Ovary (tissue), 9 donors: ENCODE measurements around the gene DNM2. TPM values are rescaled to one million over a fixed set of nuclear protein-coding genes. Genes with fewer than 3 reads are reported as not detected.

Source experiments
- DNase-seq, 5 donors: peaks; one replicate each; pipeline ENCODE4 v3.0.0-alpha.2; 2019 to 2020
- H3K27ac ChIP-seq, 2 donors: fragments of 200-600 bp; one replicate each; pipeline versions ENCODE4 v1.5.1 to v1.8.0; 2019 to 2022
- H3K27me3 ChIP-seq: fragments of 200-600 bp; one replicate; pipeline ENCODE4 v1.8.0; 2022
- H3K36me3 ChIP-seq: fragments of 200-600 bp; sonication (generic); one replicate; pipeline ENCODE4 v1.5.1; 2019
- H3K4me1 ChIP-seq: one replicate; pipeline ENCODE4 v1.8.1; 2013; ENCODE audit warnings: mild to moderate bottlenecking, moderate library complexity; ENCODE audit not compliant: insufficient read depth
- H3K4me3 ChIP-seq: fragments of 200-600 bp; sonication (generic); one replicate; pipeline ENCODE4 v1.5.1; 2017
- H3K9me3 ChIP-seq, 2 donors: fragments of 200-600 bp in 1 of 2; sonication (generic) in 1 of 2; one replicate each; pipeline versions ENCODE4 v1.5.1 to v1.8.1; 2013 to 2019; ENCODE audit warnings: mild to moderate bottlenecking in 1 of 2, moderate library complexity in 1 of 2
- CTCF ChIP-seq, 3 donors: fragments of 450-650 bp in 2 of 3; fragments of 200-600 bp in 1 of 3; IDR thresholded peaks; one replicate each; pipeline versions ENCODE4 v1.5.1 to v1.8.0; 2016 to 2022; ENCODE audit warnings: antibody characterized with exemption in 3 of 3, mild to moderate bottlenecking in 1 of 3
- EP300 ChIP-seq: sonication (generic); formaldehyde crosslinking; IDR thresholded peaks from one replicate; pipeline ENCODE4 v1.6.1; 2017; ENCODE audit warnings: antibody characterized with exemption
- POLR2A ChIP-seq: fragments of 450-650 bp; IDR thresholded peaks from one replicate; pipeline ENCODE4 v1.6.1; 2017; ENCODE audit warnings: antibody characterized with exemption, mild to moderate bottlenecking, moderate library complexity
- WGBS, 3 donors: extraction: QIAGEN DNeasy Blood & Tissue Kit in 1 of 3; methylation state at CpG; one replicate each; pipeline versions ENCODE4 v1.1.5 to v1.1.7; 2013 to 2017; 5-methylcytosine and 5-hydroxymethylcytosine counted together
- intact Hi-C, 4 donors: fragments of 100-400 bp; cut with DNase I; formaldehyde crosslinking; loops; one replicate each; pipeline versions ENCODE4 v1.11.0 to v1.15.1; 2022 to 2023
- polyA plus RNA-seq, 2 donors: library from polyadenylated mRNA; stranded (reverse); fragments of 200-250 nt in 1 of 2; fragments of 350-450 nt in 1 of 2; fragmentation: Illumina TruSeq in 1 of 2; extraction: RNeasy Lipid Tissue Mini Kit (QIAGEN cat#74804) in 1 of 2; gene quantifications; one replicate each; pipeline ENCODE4 v1.2.3, GENCODE V29; 2013 to 2014
- total RNA-seq, 7 donors: library from RNA; depleted of rRNA in 2 of 7; stranded (reverse); fragments of >200 nt in 2 of 7; fragmentation: NEBNext Ultra II Directional in 3 of 7; extraction: Animal tissue kit (Norgen Biotek cat#: 25700) in 3 of 7; gene quantifications; one replicate each; pipeline versions ENCODE4 v1.1.0 to v1.2.4, GENCODE V29; 2016 to 2023
- donor health status: DM: no; HTN: no; CAD: no; lungs with moderate emphysema.
- donor health status: DM: no; HTN: no; CAD: no.
- donor health status: Bipolar disorder and iron deficiency.
- donor health status: DM: yes; HTN: yes; CAD: no.
- donor health status: DM: no; HTN: no; CAD: no.
- donor health status: DM: yes; HTN: yes; CAD: no.

Gene DNM2
- total and polyA plus RNA-seq, 9 donors, result 51.1 to 121 (median 74.3) TPM

DNA sequence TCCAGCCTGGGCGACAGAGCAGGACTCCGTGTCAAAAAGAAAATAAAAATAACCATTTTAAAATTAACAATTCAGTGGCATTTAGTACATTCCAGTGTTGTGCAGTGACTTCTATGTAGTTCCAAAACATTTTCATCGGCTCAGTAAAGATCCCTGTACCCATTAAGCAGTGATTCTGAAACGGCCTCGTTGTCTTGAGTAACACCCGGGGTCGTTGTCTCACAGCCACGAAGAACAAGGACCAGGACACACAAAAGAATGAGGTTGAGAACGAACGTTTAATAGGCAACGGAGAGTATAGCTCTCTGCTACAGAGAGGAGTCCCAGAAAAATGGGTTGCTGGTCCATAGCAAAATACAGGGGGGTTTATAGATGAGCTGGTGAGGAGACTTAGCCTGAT is 120.5 kb downstream of the DNM2 start:
- Histone ChIP-seq H3K4me1 (peaks cover 4% of the 10 kb centered on the region), H3K36me3 (no peaks in the 10 kb centered on the region), H3K9me3 (no peaks in the 10 kb centered on the region), H3K27ac (no peak overlapping the region), H3K27me3 (no peaks in the 10 kb centered on the region), H3K4me3 (no peak overlapping the region)
- intact Hi-C loops, result no loop called here
- DNase-seq, result no peak
- TF ChIP-seq EP300, result no peak
- no peak for TF ChIP-seq POLR2A
- no peak for TF ChIP-seq CTCF (IDR thresholded peaks at IDR 0.05)
- 81 to 86% (median 83%) methylated on average over 11 of the region's 11 CpGs for WGBS, 3 donors

DNA sequence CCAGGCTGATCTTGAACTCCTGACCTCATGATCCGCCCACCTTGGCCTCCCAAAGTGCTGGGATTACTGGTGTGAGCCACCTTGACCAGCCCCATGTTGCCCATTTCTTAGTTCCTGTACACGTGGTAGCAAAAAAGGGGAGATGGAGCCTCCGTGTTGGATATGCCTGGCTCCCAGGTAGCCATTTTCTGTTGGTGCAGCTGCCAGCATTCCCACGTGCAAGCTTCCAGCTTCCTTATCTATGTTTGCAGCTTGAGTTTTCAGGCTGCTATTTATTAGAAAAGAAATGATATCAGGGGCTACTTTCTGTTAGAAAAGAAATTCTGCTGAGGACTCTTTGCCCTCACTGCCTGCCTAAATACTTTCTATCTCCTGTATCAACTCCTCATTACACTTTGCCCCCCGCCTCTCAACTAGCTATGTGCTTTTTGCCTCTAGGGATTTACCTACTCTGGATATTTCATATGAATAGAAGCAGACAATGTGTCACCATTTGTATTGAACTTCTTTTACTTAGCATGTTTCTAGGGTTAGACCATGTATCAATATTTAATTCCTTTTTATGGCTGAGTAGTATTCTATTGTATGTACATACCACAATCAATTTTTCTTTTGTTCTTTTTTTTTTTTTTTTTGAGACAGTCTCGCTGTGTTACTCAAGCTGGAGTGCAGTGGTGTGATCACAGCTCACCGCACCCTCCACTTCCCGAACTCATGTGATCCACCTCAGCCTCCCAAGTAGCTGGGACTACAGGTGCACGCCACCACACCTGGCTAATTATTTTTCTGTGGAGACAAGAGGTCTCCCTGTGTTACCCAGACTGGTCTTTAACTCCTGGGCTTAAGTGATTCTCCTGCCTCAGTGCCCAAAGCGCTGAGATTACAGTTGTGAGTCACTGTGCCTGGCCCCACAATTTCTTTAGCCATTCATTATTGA is 121.5 kb downstream of the DNM2 start:
- peaks cover 4% of the 10 kb centered on the region for H3K4me1 ChIP-seq
- H3K27me3 ChIP-seq, result no peaks in the 10 kb centered on the region
- intact Hi-C loops, result no loop called here
- 66 to 78% (median 71%) methylated on average over 10 of the region's 10 CpGs for WGBS, 3 donors
- H3K9me3 ChIP-seq, result no peaks in the 10 kb centered on the region
- DNase-seq, result no peak
- H3K27ac ChIP-seq, result no peak overlapping the region
- H3K36me3 ChIP-seq, result no peaks in the 10 kb centered on the region
- no peak overlapping the region for H3K4me3 ChIP-seq
- TF ChIP-seq EP300, result no peak
- TF ChIP-seq POLR2A, result no peak
- TF ChIP-seq CTCF (IDR thresholded peaks at IDR 0.05), result no peak

DNA sequence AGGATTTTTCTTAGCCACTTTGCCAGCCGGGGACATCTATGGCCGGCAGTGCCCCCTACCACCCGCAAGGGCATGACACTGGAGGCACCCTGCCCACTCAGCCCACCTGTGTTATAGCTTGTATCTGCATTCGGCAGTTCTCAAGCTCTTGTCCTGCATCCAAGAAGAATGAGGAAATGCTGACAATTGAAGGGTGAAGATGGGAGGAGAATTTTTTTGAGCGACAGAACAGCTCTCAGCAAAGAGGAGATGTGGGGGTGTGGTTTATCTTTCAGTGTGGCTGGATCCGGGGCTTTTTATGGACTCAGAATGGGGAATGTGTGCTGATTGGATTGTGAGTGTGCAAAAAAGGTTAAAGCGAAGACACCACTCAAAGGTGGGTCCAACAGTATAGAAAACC is 124.9 kb downstream of the DNM2 start:
- intact Hi-C loops, result no loop called here

GRCh38 chr19:10846500-10847202 is 128.8 kb downstream of the DNM2 start:
- H3K27ac ChIP-seq, result no peak overlapping the region
- no peak overlapping the region for H3K4me3 ChIP-seq
- H3K27me3 ChIP-seq, result no peaks in the 10 kb centered on the region
- H3K4me1 ChIP-seq, result no peaks in the 10 kb centered on the region
- no peak for DNase-seq
- no peak for TF ChIP-seq POLR2A
- no peaks in the 10 kb centered on the region for H3K36me3 ChIP-seq
- WGBS, 3 donors, result 82 to 85% (median 85%) methylated on average over 2 of the region's 2 CpGs
- H3K9me3 ChIP-seq, result no peaks in the 10 kb centered on the region
- intact Hi-C loops, result no loop called here

More for the DNA sequence above, 124.9 kb downstream of the DNM2 start:
- TF ChIP-seq CTCF (IDR thresholded peaks at IDR 0.05) (no peak), POLR2A (no peak), EP300 (no peak)
- no peak for DNase-seq
- Histone ChIP-seq H3K9me3 (no peaks in the 10 kb centered on the region), H3K27me3 (no peaks in the 10 kb centered on the region), H3K4me1 (no peaks in the 10 kb centered on the region), H3K36me3 (no peaks in the 10 kb centered on the region), H3K27ac (no peak overlapping the region), H3K4me3 (no peak overlapping the region)
- WGBS, 3 donors, result 83 to 84% (median 84%) methylated on average over 7 of the region's 7 CpGs
